ENCODE results near the gene POLR3E.

POLR3E gene

DNA sequence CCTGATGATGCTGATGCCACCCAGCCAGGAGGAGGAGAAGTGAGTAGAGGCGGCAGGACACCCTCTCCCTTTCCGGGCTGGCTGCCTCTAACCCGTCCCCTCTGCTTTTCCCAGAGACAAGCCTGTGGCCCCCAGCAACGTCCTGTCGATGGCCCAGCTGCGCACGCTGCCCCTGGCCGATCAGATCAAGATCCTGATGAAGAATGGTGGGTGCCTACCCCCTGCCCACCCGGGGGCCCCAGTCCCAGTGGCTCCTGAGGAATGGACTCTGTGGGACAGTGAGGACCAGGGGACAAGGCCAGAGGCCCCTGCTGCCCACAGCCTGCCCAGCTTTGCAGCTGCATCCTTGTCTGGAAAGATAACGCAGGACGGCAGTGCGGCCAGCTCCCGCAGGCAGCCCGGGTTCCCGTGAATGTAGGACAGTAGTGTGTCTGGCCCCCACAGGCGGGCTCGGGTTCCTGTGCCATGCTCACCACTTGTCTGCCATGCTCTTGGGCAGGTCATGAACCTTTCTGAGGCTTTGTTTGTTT lies 19.9 kb downstream of the POLR3E start:
- no peak for DNase-seq

DNA sequence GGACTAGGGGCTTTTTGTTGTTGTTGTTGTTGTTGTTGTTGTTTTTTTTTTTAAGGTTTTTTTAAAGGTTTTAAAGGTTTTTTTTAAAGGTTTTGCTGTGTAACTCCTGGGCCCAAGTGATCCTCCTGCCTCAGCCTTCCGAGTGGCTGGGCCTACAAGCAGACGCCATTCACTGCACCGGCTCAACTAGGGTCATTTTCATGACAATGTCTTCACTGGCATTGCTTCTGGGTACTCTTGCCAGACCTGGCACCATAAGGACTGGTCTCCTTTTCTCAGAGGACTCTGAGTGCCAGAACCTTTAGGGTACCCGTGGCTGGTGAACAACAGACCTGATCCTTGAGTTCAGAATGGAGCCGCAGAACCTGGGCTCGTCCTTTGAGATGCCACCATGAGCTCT lies 20.4 kb downstream of the POLR3E start:
- no peak for DNase-seq

DNA sequence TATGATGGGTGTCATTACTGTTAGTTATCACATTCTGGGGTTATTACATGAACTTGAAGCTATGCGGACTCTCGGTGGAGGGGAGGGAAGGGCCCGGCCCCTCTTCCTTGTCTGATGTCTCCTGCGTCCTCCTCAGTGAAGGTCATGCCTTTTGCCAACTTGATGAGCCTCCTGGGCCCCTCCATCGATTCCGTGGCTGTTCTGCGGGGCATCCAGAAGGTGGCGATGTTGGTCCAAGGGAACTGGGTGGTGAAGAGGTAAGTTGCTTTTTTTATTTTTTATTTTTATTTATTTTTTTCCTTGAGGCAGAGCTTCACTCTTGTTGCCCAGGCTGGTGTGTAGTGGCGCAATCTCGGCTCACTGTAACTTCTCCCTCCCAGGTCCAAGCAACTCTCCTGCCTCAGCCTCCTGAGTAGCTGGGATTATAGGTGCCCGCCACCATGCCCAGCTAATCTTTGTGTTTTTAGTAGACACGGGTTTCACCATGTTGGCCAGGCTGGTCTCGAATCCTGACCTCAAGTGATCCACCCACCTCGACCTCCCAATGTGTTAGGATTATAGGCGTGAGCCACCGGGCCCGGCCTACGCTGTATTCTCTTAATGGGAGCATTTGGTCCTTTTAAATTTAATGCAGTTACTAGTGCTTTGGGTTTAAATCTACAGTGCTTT lies 21.6 kb downstream of the POLR3E start:
- no peak for DNase-seq

DNA sequence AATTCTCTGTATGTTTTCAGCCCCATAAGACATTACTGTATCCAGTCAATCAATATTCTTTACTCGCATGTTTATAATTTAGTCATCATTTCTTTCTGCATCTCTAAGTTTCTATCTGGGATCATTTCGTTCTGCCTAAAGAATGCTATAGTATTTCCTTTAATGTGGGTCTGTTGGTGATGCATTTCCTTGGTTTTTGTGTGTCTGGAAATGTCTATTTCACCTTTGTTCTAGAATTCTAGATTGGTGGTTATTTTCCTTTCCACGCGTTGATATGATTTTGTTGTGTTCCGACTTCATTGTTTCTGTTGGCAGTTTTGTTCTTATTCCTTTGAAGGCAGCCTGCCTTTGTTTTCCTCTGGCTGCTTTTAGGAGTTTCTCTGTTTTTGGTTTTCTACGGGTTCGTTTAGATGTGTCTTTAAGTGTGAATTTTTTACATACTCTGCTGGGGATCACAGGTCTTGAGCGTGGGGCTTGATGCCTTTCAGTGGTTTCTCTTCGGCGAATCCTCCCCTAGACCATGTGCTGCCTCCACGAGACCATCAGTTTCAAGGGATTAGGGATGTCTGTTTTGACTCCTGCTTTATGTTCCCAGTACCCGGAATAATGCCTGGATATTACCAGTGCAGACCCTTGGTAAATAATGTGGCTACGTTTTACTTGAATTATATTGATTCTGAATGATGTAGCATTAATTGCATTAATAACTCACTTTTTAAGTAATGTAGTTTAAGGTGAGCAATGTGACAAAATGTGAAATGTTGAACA lies 23.5 kb downstream of the POLR3E start:
- DNase-seq, result no peak

DNA sequence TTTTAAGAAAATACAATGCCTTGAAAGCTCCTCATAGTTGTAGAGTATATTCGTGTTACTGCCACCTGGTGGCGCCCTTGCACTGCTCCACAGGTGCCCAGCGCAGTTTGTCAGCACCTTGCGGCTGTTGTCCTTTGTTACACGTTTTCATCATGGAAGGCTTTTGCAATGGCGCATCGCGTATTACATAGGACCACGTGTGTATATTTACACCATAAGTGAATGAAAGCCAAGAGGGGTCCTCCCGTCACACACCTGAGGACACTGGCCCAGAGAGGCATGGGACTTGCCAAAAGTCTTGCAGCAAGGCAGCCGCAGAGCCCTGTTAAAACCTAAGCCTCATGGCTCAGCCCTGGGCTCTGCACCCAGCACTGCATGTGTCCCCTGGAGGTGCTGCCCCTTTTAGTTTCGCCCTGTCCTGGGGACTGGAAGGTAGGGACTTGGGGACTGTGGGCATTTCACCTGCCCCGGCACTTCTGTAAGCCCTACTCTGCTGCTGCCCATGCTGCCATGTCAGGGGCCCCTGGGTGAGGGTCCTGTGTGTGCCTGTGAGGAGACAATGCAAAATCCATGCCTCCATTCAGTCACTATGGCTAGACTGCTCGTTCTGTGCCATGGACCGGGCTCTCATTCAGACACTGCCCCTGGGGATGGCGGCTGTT lies 24.3 kb downstream of the POLR3E start:
- DNase-seq, result peak; percentile 40

DNA sequence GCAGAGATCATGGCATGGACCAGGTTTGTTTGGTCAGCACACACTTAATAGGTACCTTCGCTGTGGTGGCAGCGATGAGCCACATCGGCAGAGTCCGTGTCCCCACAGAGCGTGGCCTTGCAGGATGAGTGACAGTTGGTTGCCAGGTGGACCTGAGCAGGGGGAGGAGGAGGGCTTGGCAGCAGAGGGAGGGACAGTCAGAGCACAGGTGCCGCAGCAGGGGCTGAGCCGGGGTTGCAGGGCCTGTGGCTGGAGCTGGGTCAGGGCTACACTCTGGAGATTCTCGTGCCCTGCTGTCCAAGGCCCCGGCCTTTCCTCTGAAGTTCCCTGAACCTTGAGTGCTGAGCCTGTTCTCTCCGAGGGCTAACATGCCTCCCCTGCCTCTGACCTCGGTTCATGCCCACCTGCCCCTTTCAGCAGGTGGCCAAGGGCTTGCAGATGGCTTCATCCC lies 24.8 kb downstream of the POLR3E start:
- no peak for DNase-seq

DNA sequence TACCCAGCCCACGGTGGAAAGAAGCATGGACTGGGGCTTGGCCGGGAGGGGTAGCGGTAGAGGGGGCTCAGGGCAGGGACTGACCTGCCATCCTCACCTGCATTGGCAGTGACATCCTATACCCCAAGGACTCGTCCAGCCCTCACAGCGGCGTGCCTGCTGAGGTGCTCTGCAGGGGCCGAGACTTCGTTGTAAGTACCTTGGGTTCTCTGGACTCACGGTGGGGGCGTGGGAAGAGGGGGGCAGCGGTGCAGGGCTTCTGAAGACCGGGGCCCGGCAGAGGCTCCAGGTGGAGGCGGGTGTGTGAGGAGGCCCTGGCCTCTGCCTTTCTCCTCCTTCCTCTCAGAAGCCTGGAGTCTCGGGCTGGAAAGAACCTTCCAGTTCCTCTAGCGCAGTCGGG lies 25.5 kb downstream of the POLR3E start:
- no peak for DNase-seq

DNA sequence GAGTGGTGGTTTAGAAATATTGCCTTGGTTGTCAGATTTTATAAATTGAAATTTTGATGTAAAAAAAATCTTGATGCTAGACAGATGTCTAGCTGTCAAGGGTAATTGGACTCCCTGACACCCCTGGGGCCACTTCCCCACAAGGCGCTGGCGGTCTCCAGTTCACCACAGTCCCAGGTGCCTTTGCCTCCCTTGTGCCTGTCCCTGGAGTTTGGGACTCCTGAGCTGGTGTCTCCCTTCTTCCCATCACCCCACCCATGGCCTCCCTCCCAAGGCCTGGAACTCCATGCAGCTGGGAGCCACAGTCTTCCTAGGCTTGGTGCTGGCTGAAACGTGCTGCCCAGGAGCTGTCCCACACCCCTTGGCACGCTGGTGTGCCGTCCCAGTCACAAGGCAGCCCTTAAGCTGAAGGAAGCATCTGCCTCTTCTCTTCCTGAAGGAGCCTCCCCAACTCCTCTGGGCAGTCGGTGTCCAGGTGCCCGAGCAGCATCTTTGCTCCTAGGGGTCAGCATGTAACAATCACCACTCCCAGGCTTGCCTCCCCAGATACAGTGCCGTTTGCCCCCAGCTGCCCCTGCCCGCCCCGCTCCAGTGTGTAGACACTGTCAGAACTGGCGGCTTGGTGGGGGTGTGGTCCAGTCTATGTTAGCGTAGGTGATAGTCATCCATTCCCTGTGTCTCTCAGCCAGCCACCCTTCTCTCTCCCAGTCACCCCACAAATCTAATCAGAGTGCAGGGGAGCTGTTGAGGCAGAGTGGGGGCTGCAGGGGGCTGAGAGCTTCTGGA lies 26.2 kb downstream of the POLR3E start:
- no peak for DNase-seq

DNA sequence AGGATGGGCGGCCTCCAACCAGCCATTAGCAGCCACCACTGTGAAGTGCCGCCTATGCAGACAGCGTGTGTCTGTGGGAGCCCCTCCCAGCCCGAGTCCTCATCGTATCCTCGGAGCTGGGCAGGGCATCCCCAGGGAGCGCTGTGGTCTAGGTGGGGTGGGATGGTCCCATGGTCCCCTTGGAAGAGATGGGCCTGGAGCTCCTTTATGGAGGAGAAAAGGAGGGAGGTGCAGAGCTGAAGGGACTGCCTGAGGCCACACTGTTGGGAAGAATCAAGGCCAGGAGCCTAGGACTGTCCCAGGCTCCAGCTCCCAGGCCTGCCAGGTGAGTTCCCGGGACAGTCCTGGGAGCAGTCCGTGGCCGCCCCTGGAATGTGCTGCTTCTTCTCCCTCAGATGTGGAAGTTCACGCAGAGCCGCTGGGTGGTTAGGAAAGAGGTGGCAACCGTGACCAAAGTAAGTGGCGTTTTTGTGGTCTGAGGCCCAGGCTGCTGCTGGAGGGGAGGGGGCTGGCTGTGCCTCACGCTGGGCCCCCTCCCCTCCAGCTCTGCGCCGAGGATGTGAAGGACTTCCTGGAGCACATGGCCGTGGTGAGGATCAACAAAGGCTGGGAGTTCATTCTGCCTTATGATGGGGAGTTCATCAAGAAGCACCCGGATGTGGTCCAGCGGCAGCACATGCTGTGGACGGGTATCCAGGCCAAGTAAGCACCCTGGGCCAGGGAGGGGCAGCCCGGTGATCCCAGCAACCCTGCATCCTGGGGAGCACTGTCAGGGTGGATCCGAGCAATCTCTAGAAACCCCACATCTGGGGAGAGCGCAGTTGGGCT lies 27.0 kb downstream of the POLR3E start:
- no peak for DNase-seq

DNA sequence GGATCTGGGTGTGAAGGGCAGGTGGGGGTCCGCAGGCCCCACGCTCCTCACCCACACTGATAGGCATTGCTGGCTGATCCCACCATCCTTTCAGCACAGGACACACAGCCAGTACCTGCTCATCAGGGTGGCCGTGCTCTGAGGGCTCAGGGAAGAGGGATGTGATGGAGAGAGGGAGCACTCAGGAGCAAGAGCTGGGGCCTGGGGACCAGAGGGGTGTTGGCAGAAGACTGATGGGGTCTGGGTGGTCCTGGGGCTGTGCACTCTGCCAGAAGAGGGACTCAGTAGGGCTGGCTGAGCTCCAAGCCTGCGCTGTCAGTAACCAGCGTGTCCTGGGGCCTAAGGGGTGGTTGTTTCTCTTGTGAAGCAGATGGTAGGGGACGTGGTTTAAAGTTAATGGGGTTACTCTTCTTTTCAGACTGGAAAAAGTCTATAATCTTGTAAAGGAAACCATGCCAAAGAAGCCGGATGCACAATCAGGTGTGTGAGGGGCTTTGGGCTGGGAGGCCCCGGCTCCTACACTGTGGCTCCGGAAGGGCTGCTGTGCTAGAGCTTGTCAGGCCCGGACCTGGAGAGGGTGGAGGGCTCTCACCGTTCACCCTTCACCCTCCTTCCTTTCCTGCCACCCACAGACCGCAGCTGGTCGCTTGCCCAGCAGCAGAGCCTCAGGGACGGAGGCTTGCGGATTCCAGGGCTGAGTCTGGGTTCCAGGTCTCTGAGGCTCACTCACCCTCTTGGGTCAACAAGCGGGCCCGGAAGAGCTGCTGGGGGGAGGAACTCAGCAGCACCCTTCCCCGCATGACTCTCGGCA lies 27.8 kb downstream of the POLR3E start:
- no peak for DNase-seq

DNA sequence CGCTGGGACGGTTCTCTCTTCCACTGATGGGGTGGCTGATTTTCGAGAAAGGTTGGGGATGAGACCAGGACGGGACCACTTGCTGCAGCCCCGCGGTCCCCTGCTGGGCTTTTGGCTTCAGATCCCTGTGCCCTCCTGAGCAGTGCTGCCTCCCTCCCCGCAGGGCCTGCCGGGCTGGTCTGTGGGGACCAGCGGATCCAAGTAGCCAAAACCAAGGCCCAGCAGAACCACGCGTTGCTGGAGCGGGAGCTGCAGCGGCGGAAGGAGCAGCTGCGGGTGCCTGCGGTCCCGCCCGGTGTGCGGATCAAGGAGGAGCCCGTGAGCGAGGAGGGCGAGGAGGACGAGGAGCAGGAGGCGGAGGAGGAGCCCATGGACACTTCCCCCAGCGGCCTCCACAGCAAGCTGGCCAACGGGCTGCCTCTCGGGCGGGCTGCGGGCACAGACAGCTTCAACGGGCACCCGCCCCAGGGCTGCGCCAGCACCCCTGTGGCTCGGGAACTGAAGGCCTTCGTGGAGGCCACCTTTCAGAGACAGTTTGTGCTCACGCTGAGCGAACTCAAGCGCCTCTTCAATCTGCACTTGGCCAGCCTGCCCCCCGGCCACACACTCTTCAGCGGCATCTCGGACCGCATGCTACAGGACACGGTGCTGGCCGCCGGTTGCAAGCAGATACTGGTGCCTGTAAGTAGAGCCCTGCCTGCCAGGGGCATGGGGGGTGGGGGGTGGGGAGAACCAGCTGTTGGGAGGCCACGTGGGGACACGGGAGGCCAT lies 28.6 kb downstream of the POLR3E start:
- DNase-seq, result no peak

DNA sequence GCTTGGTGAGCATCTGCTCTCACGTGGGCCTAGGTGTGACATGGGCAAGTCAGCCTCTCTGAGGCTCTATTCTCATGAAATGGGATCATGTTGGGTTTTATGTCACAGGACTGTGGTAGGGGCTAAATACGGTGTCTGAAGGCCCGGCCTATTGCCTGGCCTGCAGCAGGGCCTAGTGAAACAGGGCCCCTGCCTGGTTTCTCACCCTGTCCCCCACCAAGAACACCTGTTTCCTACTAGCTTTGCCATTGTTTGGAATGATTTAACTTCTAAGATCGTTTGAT lies 29.1 kb downstream of the POLR3E start:
- DNase-seq, result no peak

DNA sequence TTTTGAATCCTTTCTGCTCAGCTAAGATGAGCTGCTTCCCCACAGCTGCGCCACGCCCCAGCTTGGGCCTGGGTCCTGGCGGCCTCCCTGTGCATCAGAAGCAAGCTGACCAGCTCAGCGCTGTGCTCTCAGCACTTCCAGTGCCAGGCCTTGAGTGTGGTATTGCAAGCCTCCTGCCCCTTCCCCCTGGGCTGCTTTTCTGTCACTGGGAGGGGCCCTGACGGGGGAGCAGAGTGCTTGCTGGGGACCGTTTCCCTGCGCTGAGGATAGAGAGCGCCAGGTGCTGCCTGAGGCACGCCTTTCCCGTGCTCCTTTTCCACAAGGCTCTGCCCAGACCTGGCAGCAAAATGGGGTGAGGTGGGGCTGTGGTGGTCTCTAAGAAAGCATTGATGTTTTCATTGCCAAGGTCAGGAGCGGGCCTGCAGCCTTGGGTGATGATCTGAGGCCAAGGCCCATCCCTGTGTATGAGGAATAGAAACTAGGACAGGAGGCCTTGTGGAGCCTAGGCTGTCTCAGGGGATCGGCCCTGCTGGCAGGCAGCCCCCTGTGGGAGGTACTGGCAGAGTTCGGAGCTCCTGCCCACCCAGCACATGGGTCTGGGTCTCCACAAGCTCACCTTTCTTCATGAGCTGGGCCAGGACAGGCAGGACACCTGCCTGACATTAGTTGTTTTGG lies 29.7 kb downstream of the POLR3E start:
- no peak for DNase-seq

DNA sequence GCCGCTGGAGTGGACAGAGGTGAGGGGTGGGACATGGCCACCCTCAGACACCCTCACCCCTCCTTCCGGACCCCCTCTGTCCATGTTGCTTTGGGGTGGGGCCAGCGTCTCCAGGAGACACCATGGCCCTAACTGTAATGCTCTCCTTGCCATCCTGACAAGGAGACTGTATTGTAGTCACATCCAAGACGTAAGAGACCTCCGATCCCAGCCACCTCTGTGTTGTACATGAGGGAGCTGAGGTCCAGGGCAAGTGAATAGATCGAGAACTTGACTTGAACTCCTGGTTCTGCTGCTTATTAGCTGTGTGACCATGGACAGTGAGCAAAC lies 30.2 kb downstream of the POLR3E start:
- DNase-seq, result no peak

DNA sequence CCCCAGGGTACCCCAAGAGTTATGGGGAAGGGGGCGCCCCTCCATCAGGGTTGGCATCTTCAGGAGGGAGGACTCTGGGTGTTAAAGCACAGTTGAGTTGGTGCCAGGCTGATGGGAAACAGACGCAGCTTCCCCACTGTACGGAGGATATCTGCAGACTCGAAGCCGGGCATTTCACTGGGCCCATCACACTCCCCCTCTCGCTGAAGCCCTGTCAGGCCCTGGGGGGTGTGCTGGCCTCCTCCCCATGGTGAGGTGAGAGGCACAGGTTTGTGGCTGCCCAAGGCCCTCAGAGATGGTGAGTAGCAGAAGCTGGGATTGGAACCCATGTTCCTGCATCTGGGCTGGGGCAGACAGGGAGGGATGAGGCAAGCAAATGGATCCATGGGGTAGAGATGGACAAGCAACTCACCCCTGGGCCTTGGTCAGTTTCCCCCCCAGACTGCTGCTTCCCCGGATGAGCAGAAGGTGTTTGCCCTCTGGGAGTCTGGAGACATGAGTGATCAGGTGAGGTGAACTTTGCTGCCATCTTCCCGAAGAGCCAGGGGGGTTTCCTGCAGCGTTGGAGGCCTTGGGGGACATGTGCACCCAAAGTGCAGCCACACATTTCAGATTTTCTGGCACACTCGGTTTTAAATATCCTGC lies 31.0 kb downstream of the POLR3E start:
- DNase-seq, result no peak

DNA sequence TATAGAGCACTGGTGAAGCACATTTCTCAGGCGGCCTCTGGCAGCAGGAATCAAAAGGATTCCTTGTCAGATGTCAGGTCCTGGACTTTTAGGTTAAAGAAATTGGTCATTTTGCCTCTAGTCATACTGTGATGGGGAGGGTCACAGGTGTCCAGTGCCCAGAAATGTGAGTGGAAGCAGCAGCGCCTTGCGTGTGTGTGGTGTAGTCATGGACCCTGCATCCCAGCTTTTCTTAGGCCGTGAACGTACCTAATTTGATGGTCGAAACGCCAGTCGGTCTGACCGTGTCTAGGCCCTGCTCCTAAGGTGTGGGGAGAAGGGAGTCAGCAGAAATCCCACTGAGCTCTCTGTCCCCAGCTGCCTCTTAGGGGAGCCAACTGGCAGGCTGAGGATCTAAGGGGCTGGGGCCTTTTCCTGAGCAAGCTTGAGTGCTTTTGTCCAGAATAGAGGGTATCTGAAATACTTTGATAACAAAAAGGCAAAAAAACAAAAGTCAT lies 32.0 kb downstream of the POLR3E start:
- no peak for DNase-seq

DNA sequence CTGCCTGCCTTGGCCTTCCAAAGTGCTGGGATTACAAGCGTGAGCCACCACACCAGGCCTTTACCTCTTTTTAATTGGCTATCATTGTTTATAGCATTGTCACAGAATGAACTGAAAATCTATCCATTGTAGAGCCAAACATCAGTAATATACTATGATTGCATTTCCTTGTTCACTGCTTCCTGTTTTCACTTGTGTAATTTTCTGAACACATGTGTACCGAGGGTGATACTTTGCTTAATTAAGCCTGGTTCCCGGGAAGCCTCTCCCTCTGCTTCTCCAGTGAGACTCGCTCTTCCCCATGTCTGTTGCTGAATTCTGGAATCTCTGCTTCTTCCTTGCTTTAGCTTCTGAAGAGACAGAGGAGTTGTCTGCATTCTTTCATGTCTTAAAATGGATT lies 33.1 kb downstream of the POLR3E start:
- no peak for DNase-seq

DNA sequence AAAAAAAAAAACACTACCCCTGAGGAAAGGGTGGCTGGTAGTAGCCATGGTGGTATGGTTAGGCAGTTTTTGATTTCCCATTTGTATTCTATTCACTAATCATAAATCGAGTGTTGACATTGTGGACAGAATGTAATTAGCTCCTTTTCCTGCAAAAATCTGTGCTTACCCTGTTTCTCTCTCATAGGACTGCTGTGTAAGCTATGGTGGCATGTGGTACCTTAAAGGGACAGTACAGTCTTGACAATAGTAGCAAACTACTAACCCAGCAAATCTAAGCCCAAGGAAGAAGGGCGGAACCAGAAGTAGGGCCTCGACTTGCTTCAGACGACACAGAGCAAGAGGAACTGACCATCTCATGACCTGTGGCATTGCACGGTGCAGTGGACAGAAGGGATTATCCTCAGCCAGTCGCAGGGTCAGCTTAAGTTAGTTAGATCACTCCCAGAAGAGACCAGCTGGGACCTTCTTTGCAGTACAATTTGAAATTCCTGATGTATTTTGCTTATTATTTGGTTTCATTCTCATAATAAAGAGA lies 36.3 kb downstream of the POLR3E start:
- DNase-seq, result no peak

DNA sequence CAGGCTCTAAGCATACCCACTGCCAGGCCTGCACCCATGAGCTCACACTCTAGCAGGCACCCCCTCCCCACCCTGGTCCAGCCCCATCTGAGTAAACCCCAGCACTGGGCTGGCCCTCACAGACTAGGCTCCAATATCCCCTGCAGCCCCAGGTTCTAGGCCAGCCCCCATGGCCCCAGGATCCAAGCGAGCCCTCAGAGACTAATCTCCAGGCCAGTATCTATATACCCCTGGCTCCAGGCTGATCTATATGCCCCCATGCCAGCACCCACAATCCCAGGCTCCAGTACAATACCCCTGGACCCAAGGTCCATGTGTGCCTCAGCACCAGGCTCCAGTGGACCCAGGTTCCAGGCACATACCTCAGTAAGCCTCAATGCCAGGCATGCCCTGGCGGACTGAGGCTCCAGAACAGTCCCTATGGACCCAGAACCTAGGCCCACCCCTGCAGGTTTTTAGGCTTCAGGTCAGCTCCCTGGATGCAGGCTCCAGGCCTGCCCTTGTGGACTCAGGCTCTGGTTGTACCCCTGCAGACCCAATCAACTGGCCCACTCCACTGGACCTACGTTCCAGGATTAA lies 38.5 kb downstream of the POLR3E start:
- no peak for DNase-seq

All from SHP77 treated with DMSO at 0.1 percent for 48 hours (cell line).